ENCODE results near the gene TBX15. TPM values are rescaled to one million over a fixed set of nuclear protein-coding genes. Genes with fewer than 3 reads are reported as not detected.

The TBX15 gene
- total RNA-seq, 4 donors from 2014 or later = 1.1 to 5.4 (median 3.5) TPM

GRCh38 chr1:119009312-119009655 lies 21.1 kb upstream of the TBX15 start:
- intact Hi-C loops (cut with DNase I) = no loop called here
- H3K4me1 ChIP-seq = peaks cover 18 to 22% of the 10 kb centered on the region in 2 donors
- H3K27ac ChIP-seq = no peak overlapping the region
- peaks cover 21% of the 10 kb centered on the region for H3K27me3 ChIP-seq
- no peak for DNase-seq
- WGBS, 2 donors = 14 to 22% methylated on average over 2 of the region's 2 CpGs
- H3K4me3 ChIP-seq (replicated peaks in 1 of 3) = no peak overlapping the region
- no peaks in the 10 kb centered on the region for H3K9me3 ChIP-seq
- TF ChIP-seq POLR2A (IDR thresholded peaks at IDR 0.05) (no peak), CTCF (IDR thresholded peaks at IDR 0.05) (no peak)
- H3K36me3 ChIP-seq = no peaks in the 10 kb centered on the region

- TF ChIP-seq CTCF (IDR thresholded peaks at IDR 0.05) (peak; percentile 27 to 78 (median 60)), POLR2A (IDR thresholded peaks at IDR 0.05) (no peak)
- peak in 1 of 2 donors; percentile 35 for DNase-seq
- peaks cover 18 to 22% of the 10 kb centered on the region in 2 donors for H3K4me1 ChIP-seq
- intact Hi-C loops (cut with DNase I) = no loop called here
- H3K27me3 ChIP-seq = peaks cover 24% of the 10 kb centered on the region
- WGBS, 2 donors = 4 to 9% methylated on average over 16 to 22 of the region's 22 CpGs
- no peaks in the 10 kb centered on the region for H3K36me3 ChIP-seq
- no peak overlapping the region for H3K27ac ChIP-seq
- no peaks in the 10 kb centered on the region for H3K9me3 ChIP-seq
- no peak overlapping the region for H3K4me3 ChIP-seq (replicated peaks in 1 of 3)
These were observed 20.6 kb upstream of the TBX15 start for GRCh38 chr1:119008483-119009311.

- DNase-seq = peak in 1 of 2 donors; percentile 23
- Histone ChIP-seq H3K27ac (no peak overlapping the region), H3K27me3 (peaks cover 24% of the 10 kb centered on the region), H3K4me3 (replicated peaks in 1 of 3) (peak overlapping the region in 1 of 3 donors; percentile 7), H3K36me3 (no peaks in the 10 kb centered on the region), H3K9me3 (no peaks in the 10 kb centered on the region), H3K4me1 (peaks cover 18 to 22% of the 10 kb centered on the region in 2 donors)
- WGBS, 2 donors = 16 to 22% methylated on average over 6 to 52 of the region's 61 CpGs
- no peak for TF ChIP-seq CTCF (IDR thresholded peaks at IDR 0.05)
- no peak for TF ChIP-seq POLR2A (IDR thresholded peaks at IDR 0.05)
- intact Hi-C loops (cut with DNase I) = no loop called here
These were observed 19.7 kb upstream of the TBX15 start for GRCh38 chr1:119007670-119008482.

- Histone ChIP-seq H3K36me3 (no peaks in the 10 kb centered on the region), H3K4me1 (peaks cover 18 to 22% of the 10 kb centered on the region in 2 donors), H3K9me3 (no peaks in the 10 kb centered on the region), H3K27ac (no peak overlapping the region), H3K27me3 (peaks cover 25% of the 10 kb centered on the region), H3K4me3 (replicated peaks in 1 of 3) (no peak overlapping the region)
- no peak for DNase-seq
- intact Hi-C loops (cut with DNase I) = no loop called here
- no peak for TF ChIP-seq POLR2A (IDR thresholded peaks at IDR 0.05)
- 6 to 18% methylated on average over 10 to 22 of the region's 22 CpGs for WGBS, 2 donors
These were observed 19.2 kb upstream of the TBX15 start for GRCh38 chr1:119007339-119007669.

GRCh38 chr1:119006406-119007279 lies 18.5 kb upstream of the TBX15 start:
- H3K4me3 ChIP-seq (replicated peaks in 1 of 3) = no peak overlapping the region
- no peak for DNase-seq
- WGBS, 2 donors = 8 to 10% methylated on average over 30 to 41 of the region's 81 CpGs
- no peaks in the 10 kb centered on the region for H3K36me3 ChIP-seq
- H3K4me1 ChIP-seq = peaks cover 18 to 22% of the 10 kb centered on the region in 2 donors
- TF ChIP-seq POLR2A (IDR thresholded peaks at IDR 0.05) (no peak), CTCF (IDR thresholded peaks at IDR 0.05) (no peak)
- H3K9me3 ChIP-seq = no peaks in the 10 kb centered on the region
- intact Hi-C loops (cut with DNase I) = no loop called here
- no peak overlapping the region for H3K27ac ChIP-seq
- peaks cover 28% of the 10 kb centered on the region for H3K27me3 ChIP-seq

Data from thyroid gland (tissue), 4 donors.